ENCODE results near the gene MICU2. TPM values are rescaled to one million over a fixed set of nuclear protein-coding genes. Genes with fewer than 3 reads are reported as not detected.

The MICU2 gene
- total RNA-seq, 1 donor from 2014 or later, result 61.9 TPM

GRCh38 chr13:21458451-21458812 lies 145.5 kb downstream of the MICU2 start:
- DNase-seq (ENCODE audit: extremely low spot score in 2 of 2), result no peak
- intact Hi-C loops (cut with DNase I), result no loop called here

GRCh38 chr13:21453387-21454081 lies 150.4 kb downstream of the MICU2 start:
- Histone ChIP-seq H3K27ac (peak overlapping the region; percentile 33), H3K36me3 (no peaks in the 10 kb centered on the region), H3K9me3 (no peaks in the 10 kb centered on the region), H3K27me3 (no peaks in the 10 kb centered on the region), H3K4me3 (no peak overlapping the region), H3K4me1 (peaks cover 29% of the 10 kb centered on the region)
- no peak for DNase-seq (ENCODE audit: extremely low spot score in 2 of 2)
- TF ChIP-seq POLR2AphosphoS5 (IDR thresholded peaks at IDR 0.05; ENCODE audit: insufficient read depth in 1 of 2, low read depth in 1 of 2) (peak in 1 of 2 donors; percentile 13), POLR2A (IDR thresholded peaks at IDR 0.05) (no peak)
- intact Hi-C loops (cut with DNase I), result no loop called here

More at GRCh38 chr13:21458451-21458812, 145.5 kb downstream of the MICU2 start:
- Histone ChIP-seq H3K27me3 (no peaks in the 10 kb centered on the region), H3K4me3 (peak overlapping the region; percentile 80 to 88), H3K9me3 (no peaks in the 10 kb centered on the region), H3K4me1 (peaks cover 19% of the 10 kb centered on the region), H3K27ac (peak overlapping the region; percentile 95), H3K36me3 (no peaks in the 10 kb centered on the region)
- TF ChIP-seq POLR2AphosphoS5 (IDR thresholded peaks at IDR 0.05; ENCODE audit: insufficient read depth in 1 of 2, low read depth in 1 of 2) (no peak), POLR2A (IDR thresholded peaks at IDR 0.05) (no peak), CTCF (IDR thresholded peaks at IDR 0.05) (no peak)

- intact Hi-C loops (cut with DNase I), result no loop called here
- Histone ChIP-seq H3K27me3 (no peaks in the 10 kb centered on the region), H3K36me3 (no peaks in the 10 kb centered on the region), H3K27ac (no peak overlapping the region), H3K4me1 (peaks cover 20% of the 10 kb centered on the region), H3K4me3 (no peak overlapping the region), H3K9me3 (no peaks in the 10 kb centered on the region)
- DNase-seq (ENCODE audit: extremely low spot score in 2 of 2), result no peak
- no peak for TF ChIP-seq POLR2AphosphoS5 (IDR thresholded peaks at IDR 0.05; ENCODE audit: insufficient read depth in 1 of 2, low read depth in 1 of 2)
- no peak for TF ChIP-seq CTCF (IDR thresholded peaks at IDR 0.05)
Measured at GRCh38 chr13:21450936-21451335, 153.0 kb downstream of the MICU2 start.

GRCh38 chr13:21446656-21447055 lies 157.3 kb downstream of the MICU2 start:
- Histone ChIP-seq H3K4me1 (peaks cover 28% of the 10 kb centered on the region), H3K4me3 (no peak overlapping the region)

GRCh38 chr13:21445759-21446158 lies 158.2 kb downstream of the MICU2 start:
- Histone ChIP-seq H3K36me3 (no peaks in the 10 kb centered on the region), H3K9me3 (no peaks in the 10 kb centered on the region), H3K27me3 (no peaks in the 10 kb centered on the region), H3K4me3 (no peak overlapping the region), H3K4me1 (peaks cover 21% of the 10 kb centered on the region), H3K27ac (no peak overlapping the region)
- no peak for TF ChIP-seq CTCF (IDR thresholded peaks at IDR 0.05)
- TF ChIP-seq POLR2A (IDR thresholded peaks at IDR 0.05), result no peak
- no peak for TF ChIP-seq POLR2AphosphoS5 (IDR thresholded peaks at IDR 0.05; ENCODE audit: insufficient read depth in 1 of 2, low read depth in 1 of 2)
- intact Hi-C loops (cut with DNase I), result no loop called here
- no peak for DNase-seq (ENCODE audit: extremely low spot score in 2 of 2)

More at GRCh38 chr13:21446656-21447055, 157.3 kb downstream of the MICU2 start:
- TF ChIP-seq POLR2AphosphoS5 (IDR thresholded peaks at IDR 0.05; ENCODE audit: insufficient read depth in 1 of 2, low read depth in 1 of 2), result no peak
- no peak for TF ChIP-seq CTCF (IDR thresholded peaks at IDR 0.05)
- TF ChIP-seq POLR2A (IDR thresholded peaks at IDR 0.05), result no peak
- Histone ChIP-seq H3K36me3 (no peaks in the 10 kb centered on the region), H3K27ac (no peak overlapping the region), H3K9me3 (no peaks in the 10 kb centered on the region), H3K27me3 (no peaks in the 10 kb centered on the region)
- no peak for DNase-seq (ENCODE audit: extremely low spot score in 2 of 2)
- intact Hi-C loops (cut with DNase I), result no loop called here
